Smooth muscle cell (in vitro differentiated cells): ENCODE measurements around the gene TBC1D8. TPM values are rescaled to one million over a fixed set of nuclear protein-coding genes. Genes with fewer than 3 reads are reported as not detected.

ENCODE experiments used
- DNase-seq: peaks from one replicate; lab custom pipeline; 2025; ENCODE audit not compliant: unreplicated experiment; lab: John Stamatoyannopoulos, UW
- H2AFZ ChIP-seq: fragments of 200-600 bp; sonication (generic); 2 replicates; pipeline ENCODE4 v1.6.0; 2016; ENCODE audit warnings: antibody characterized with exemption, low read depth, mild to moderate bottlenecking
- H3F3A ChIP-seq: fragments of 200-600 bp; sonication (generic); 2 replicates; pipeline ENCODE4 v1.6.0; 2017; ENCODE audit warnings: antibody characterized with exemption, low read depth
- H3K27ac ChIP-seq: fragments of 200-600 bp; sonication (generic); 2 replicates; pipeline ENCODE4 v1.5.1; 2016; ENCODE audit warnings: low read depth, mild to moderate bottlenecking
- H3K27me3 ChIP-seq: fragments of 200-600 bp; sonication (generic); 2 replicates; pipeline ENCODE4 v1.6.1; 2016; ENCODE audit warnings: low read depth, mild to moderate bottlenecking
- H3K36me3 ChIP-seq: fragments of 200-600 bp; sonication (generic); 2 replicates; pipeline ENCODE4 v1.5.1; 2016; ENCODE audit warnings: low read depth
- H3K4me1 ChIP-seq: fragments of 200-600 bp; sonication (generic); 2 replicates; pipeline ENCODE4 v1.5.1; 2016; ENCODE audit warnings: low read depth
- H3K4me2 ChIP-seq: fragments of 200-600 bp; sonication (generic); 2 replicates; pipeline ENCODE4 v1.6.0; 2016; ENCODE audit warnings: mild to moderate bottlenecking
- H3K4me3 ChIP-seq: fragments of 200-600 bp; sonication (generic); 2 replicates; pipeline ENCODE4 v1.5.1; 2016; ENCODE audit warnings: mild to moderate bottlenecking
- H3K79me2 ChIP-seq: fragments of 200-600 bp; sonication (generic); 2 replicates; pipeline ENCODE4 v1.6.0; 2016; ENCODE audit warnings: low read depth, mild to moderate bottlenecking
- H3K9ac ChIP-seq: fragments of 200-600 bp; sonication (generic); 2 replicates; pipeline ENCODE4 v1.6.0; 2016; ENCODE audit warnings: low read depth
- H3K9me3 ChIP-seq: fragments of 200-600 bp; sonication (generic); replicated peaks from 2 replicates; pipeline ENCODE4 v1.5.1; 2016; ENCODE audit warnings: low read depth
- H4K20me1 ChIP-seq: fragments of 200-600 bp; sonication (generic); 2 replicates; pipeline ENCODE4 v1.6.0; 2016; ENCODE audit warnings: low read depth
- WGBS: methylation state at CpG from one replicate; pipeline ENCODE4 v1.1.7; 2016; ENCODE audit warnings: low lambda C conversion rate; 5-methylcytosine and 5-hydroxymethylcytosine counted together
- polyA plus RNA-seq: library from polyadenylated mRNA; unstranded; fragments of >200 nt; fragmentation: Nextera tagmentation; extraction: Ambion mirVana; gene quantifications from 2 replicates; pipeline ENCODE4 v1.2.1, GENCODE V29; 2016
- total RNA-seq: library from RNA; depleted of rRNA; stranded (reverse); fragments of >200 nt; gene quantifications from 2 replicates; pipeline ENCODE4 v1.2.3, GENCODE V29; 2014
- TF ChIP-seq, protein P1 (sequence below): fragments of 200-600 bp; sonication (generic); IDR thresholded peaks from 2 replicates; pipeline ENCODE4 v1.5.1; 2017; ENCODE audit warnings: borderline replicate concordance, mild to moderate bottlenecking, antibody characterized with exemption; ENCODE audit not compliant: insufficient read depth, poor library complexity, severe bottlenecking

The TBC1D8 gene
- total and polyA plus RNA-seq, 2 experiments from 2014 or later: 0.89 to 15.1 TPM

DNA sequence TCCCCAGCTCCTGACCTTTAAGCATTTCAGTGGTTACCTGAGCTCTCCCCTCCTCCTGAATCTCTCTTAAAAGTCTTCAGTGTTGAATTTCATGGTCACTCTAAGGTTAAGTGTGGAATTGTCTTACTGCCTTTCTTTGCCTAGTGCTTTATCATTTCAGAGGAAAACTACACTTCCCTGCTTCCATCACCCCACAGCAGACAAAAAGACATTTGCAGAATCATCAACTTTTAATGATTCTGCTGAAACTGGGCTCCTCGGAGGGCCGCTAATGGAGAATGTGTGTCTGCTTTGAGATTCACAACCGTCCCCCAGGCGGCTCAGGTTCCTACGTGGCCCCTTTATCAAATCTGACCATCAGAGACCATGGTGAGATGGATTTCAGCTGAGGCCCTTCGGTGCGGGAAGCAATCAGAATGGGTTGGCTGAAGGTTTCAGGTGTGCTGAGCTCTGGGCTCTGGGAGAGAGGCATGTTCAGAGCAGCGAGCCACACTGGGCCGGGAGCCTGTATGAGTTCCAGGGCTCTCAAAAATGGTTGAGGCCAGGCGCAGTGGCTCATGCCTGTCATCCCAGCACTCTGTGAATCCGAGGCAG lies 41.9 kb upstream of the TBC1D8 start:
- Histone ChIP-seq H3K9me3 (no peaks in the 10 kb centered on the region), H3K36me3 (no peaks in the 10 kb centered on the region), H3K4me3 (no peak overlapping the region), H3F3A (no peaks in the 10 kb centered on the region), H3K27me3 (no peaks in the 10 kb centered on the region), H3K9ac (no peak overlapping the region), H2AFZ (no peak overlapping the region), H3K79me2 (no peaks in the 10 kb centered on the region), H3K4me1 (no peaks in the 10 kb centered on the region), H3K27ac (no peak overlapping the region), H4K20me1 (no peaks in the 10 kb centered on the region), H3K4me2 (no peak overlapping the region)
- TF ChIP-seq, protein P1, sequence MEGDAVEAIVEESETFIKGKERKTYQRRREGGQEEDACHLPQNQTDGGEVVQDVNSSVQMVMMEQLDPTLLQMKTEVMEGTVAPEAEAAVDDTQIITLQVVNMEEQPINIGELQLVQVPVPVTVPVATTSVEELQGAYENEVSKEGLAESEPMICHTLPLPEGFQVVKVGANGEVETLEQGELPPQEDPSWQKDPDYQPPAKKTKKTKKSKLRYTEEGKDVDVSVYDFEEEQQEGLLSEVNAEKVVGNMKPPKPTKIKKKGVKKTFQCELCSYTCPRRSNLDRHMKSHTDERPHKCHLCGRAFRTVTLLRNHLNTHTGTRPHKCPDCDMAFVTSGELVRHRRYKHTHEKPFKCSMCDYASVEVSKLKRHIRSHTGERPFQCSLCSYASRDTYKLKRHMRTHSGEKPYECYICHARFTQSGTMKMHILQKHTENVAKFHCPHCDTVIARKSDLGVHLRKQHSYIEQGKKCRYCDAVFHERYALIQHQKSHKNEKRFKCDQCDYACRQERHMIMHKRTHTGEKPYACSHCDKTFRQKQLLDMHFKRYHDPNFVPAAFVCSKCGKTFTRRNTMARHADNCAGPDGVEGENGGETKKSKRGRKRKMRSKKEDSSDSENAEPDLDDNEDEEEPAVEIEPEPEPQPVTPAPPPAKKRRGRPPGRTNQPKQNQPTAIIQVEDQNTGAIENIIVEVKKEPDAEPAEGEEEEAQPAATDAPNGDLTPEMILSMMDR: no peak
- 80% methylated on average over 11 of the region's 11 CpGs for WGBS
- DNase-seq: no peak

DNA sequence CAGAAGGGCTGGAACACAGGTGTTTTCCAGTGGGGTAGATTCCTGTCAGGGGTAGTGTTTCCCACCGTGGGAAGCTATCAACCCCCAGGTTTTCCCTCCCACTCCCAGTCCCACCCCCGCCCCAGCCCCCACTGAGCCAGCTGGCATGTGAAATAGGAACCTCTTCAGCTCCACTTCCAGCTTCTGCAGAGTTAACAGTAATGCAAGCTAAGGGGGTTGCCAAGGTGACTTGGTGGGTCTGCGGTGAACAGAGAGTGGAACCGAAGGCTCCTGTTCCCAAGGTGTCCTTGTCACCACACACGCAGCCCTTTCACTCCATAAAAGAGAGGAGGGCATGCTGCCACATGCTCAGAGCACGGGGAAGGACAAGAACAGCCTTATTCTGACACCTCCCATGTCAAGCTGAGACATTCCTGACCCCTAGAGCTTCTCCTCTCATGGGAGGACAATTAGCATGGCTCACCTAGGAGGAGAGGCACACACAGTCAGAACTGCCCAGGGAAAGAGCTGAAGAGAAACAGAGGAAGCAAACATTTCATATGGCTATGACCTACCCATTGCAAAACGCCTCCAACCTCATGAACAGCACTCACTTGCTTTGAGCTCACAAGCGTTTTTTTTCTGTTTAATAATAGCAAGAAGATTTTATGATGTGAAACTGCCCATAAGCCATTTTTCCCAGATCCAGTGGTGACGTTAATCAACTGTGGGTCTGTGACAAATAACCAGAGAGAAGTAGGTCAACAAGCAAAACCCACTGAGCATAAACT lies 39.8 kb upstream of the TBC1D8 start:
- no peaks in the 10 kb centered on the region for H4K20me1 ChIP-seq
- H3K4me2 ChIP-seq: no peak overlapping the region
- H3K9ac ChIP-seq: no peak overlapping the region
- TF ChIP-seq, protein P1: no peak
- no peak for DNase-seq
- H3K27ac ChIP-seq: no peak overlapping the region
- H3K9me3 ChIP-seq: no peaks in the 10 kb centered on the region
- H2AFZ ChIP-seq: no peak overlapping the region
- no peaks in the 10 kb centered on the region for H3K79me2 ChIP-seq
- H3K36me3 ChIP-seq: no peaks in the 10 kb centered on the region
- no peak overlapping the region for H3K4me3 ChIP-seq
- 66% methylated on average over 9 of the region's 9 CpGs for WGBS
- no peaks in the 10 kb centered on the region for H3K27me3 ChIP-seq
- H3K4me1 ChIP-seq: no peaks in the 10 kb centered on the region
- H3F3A ChIP-seq: no peaks in the 10 kb centered on the region

DNA sequence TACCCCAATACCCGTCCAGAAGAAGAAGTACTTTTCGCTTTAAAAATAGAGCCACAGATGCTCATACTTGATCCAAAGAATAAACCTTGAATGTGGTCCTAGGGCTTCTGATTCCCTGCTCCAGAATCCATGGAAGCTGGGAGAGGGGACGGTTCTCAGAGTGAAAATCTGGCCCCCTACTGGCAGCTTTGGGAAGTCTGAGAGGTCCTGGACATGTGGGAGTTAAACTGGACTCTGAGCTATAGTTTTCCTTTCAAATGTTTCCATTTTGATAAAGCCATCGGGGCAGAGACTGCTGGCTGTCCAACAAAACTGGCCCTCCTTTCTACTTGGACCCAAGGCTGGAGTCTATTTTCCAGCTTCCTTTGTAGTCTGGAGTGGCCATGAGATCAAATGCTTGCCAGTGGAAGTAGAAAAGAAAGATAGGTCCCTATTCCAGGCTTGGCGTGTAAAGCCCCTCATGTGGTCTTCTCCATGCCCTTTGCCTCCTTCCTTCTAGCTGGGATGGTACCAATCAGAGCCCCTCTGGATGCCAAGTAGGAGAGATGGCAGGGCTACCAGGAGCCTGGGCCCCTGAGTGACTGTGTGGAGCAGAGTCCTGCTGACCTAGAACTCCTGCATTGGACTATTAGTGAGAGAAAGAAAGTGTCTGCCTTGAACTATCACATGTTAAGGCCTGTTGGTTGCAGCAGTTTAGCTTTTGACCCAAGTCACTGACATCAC lies 37.7 kb upstream of the TBC1D8 start:
- Histone ChIP-seq H3K9me3 (no peaks in the 10 kb centered on the region), H3K27ac (no peak overlapping the region), H2AFZ (no peak overlapping the region), H3K4me1 (no peaks in the 10 kb centered on the region), H4K20me1 (no peaks in the 10 kb centered on the region), H3K79me2 (no peaks in the 10 kb centered on the region), H3K9ac (no peak overlapping the region), H3K4me2 (no peak overlapping the region), H3K27me3 (no peaks in the 10 kb centered on the region), H3F3A (no peaks in the 10 kb centered on the region), H3K36me3 (no peaks in the 10 kb centered on the region), H3K4me3 (no peak overlapping the region)
- TF ChIP-seq, protein P1: peak; percentile 33
- 52% methylated on average over 5 of the region's 5 CpGs for WGBS
- no peak for DNase-seq
